HCT116 (cell line): Measurements from ENCODE around the gene BCL11B.

ENCODE experiments used
- CBX3 ChIP-seq: IDR thresholded peaks from 2 replicates; pipeline ENCODE4 v1.6.1; 2012; ENCODE audit warnings: low read depth
- CTCF ChIP-seq, 3 experiments: fragments of 200-600 bp in 1 of 3; sonication (generic) in 1 of 3; IDR thresholded peaks in 2 of 3; conservative IDR thresholded peaks in 1 of 3; 2 replicates each; pipeline ENCODE4 v1.5.1; 2012 to 2017; ENCODE audit warnings: low read depth in 2 of 3, low read length in 2 of 3, antibody characterized with exemption in 1 of 3, borderline replicate concordance in 1 of 3, control low read depth in 1 of 3, mild to moderate bottlenecking in 1 of 3, mixed read lengths in 1 of 3, mixed run types in 1 of 3, moderate library complexity in 1 of 3; ENCODE audit not compliant: insufficient read depth in 1 of 3
- EZH2phosphoT487 ChIP-seq: fragments of 200-600 bp; IDR thresholded peaks from 2 replicates; pipeline ENCODE4 v1.6.1; 2018; ENCODE audit warnings: antibody characterized with exemption, borderline replicate concordance
- TF ChIP-seq, protein P1 (sequence below): IDR thresholded peaks from 2 replicates; pipeline ENCODE4 v1.6.1; 2012; ENCODE audit warnings: low read depth

GRCh38 chr14:99196310-99196650 lies 75.7 kb downstream of the BCL11B start:
- TF ChIP-seq CTCF (IDR thresholded peaks at IDR 0.05 in 2 of 3, conservative IDR thresholded peaks at IDR 0.05 in 1 of 3; ENCODE audit: borderline replicate concordance in 1 of 3, insufficient read depth in 1 of 3, low read depth in 2 of 3, low read length in 2 of 3) (no peak), EZH2phosphoT487 (no peak), CBX3 (no peak)
- TF ChIP-seq, protein P1, sequence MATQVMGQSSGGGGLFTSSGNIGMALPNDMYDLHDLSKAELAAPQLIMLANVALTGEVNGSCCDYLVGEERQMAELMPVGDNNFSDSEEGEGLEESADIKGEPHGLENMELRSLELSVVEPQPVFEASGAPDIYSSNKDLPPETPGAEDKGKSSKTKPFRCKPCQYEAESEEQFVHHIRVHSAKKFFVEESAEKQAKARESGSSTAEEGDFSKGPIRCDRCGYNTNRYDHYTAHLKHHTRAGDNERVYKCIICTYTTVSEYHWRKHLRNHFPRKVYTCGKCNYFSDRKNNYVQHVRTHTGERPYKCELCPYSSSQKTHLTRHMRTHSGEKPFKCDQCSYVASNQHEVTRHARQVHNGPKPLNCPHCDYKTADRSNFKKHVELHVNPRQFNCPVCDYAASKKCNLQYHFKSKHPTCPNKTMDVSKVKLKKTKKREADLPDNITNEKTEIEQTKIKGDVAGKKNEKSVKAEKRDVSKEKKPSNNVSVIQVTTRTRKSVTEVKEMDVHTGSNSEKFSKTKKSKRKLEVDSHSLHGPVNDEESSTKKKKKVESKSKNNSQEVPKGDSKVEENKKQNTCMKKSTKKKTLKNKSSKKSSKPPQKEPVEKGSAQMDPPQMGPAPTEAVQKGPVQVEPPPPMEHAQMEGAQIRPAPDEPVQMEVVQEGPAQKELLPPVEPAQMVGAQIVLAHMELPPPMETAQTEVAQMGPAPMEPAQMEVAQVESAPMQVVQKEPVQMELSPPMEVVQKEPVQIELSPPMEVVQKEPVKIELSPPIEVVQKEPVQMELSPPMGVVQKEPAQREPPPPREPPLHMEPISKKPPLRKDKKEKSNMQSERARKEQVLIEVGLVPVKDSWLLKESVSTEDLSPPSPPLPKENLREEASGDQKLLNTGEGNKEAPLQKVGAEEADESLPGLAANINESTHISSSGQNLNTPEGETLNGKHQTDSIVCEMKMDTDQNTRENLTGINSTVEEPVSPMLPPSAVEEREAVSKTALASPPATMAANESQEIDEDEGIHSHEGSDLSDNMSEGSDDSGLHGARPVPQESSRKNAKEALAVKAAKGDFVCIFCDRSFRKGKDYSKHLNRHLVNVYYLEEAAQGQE: no peak
